Stimulated activated CD8-positive, alpha-beta memory T cell treated with anti-CD3 and anti-CD28 coated beads, Interleukin-4, amount 100 ng/mL, for 24 hours (primary cell): ENCODE results near the gene MRRF.

ENCODE experiments used
- DNase-seq: peaks from one replicate; pipeline ENCODE4 v3.0.0-alpha.2; 2020; ENCODE audit warnings: low read depth

The MRRF gene

DNA sequence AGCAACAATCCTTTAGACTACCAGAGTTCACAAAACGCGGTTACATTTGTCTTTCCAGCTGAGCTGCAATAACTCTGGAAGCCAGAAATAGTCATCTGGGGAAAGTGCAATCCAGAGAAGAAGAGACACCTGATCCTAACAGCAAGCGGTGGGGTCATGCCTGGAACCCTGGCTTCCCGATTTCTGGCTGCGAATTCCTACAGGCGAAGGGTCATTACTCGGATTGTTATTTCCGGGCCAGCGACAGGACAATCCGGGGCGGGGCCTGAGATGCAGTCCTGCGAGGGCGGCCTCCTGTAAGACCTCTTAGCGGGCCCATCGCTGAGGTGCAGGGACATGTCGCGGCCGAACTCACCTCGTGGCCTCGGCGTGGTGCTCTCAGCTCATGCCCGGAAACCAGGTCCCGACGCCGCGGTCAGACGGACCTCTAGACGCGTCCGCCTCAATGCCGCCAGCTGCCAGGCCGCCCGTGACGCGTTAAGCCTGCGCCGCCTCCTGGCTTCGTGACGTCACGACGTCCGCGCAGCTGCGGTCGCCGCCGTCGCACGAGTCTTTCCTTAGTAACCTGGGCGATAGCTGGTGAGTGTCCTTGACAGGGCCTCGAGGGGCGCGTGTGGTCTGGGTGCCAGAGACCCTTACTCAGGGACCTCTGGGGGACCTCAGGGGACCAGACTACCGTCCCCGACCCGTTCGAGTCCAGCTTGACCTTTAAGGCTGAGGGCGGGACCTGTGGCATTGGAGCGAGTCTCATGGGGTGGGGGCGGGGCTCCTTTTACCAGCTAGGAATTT is at the start of gene MRRF, which contains the start of gene RBM18:
MRRF (plus strand) TSS at position 523 of the 789 bp plus-strand sequence. CDS start 6,010 bp downstream, outside the sequence.
RBM18 (minus strand) TSS at position 481 of the 789 bp plus-strand sequence. CDS start 3,348 bp downstream, outside the sequence.
- peak; percentile 84 for DNase-seq

GRCh38 chr9:122215663-122216062 is 49.0 kb upstream of the MRRF start:
- DNase-seq = no peak

DNA sequence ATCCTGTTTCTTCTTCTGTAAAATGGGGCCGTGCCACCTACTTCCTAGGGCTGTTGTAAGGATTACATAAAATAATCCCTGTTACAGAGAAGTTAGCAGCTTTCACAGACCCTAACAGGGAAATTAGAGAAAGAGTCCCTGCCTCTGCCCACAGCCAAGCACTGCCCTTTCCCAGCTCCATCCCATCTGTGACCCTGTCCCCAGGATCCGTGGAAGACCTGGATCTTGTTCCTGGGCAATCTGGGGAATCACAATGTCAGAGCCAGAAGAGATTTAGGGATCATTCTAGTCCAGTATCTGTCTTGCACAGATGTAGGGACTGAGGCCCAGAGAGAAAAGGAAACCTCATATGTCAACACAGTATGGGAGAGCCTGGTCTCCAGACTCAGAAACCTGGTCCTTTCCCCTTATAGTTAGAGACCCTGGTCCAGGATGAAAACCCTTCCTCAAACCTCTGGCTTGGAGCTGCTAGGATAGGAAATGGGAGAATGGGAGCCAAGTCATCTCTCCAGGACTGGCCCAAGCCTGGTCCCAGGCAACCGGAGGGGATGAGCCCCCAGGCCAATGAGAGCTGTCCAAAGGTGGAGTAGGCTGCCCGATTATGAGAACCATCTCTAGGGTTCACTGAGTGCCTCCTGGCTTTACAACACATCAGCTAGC is 48.4 kb upstream of the MRRF start:
- no peak for DNase-seq

DNA sequence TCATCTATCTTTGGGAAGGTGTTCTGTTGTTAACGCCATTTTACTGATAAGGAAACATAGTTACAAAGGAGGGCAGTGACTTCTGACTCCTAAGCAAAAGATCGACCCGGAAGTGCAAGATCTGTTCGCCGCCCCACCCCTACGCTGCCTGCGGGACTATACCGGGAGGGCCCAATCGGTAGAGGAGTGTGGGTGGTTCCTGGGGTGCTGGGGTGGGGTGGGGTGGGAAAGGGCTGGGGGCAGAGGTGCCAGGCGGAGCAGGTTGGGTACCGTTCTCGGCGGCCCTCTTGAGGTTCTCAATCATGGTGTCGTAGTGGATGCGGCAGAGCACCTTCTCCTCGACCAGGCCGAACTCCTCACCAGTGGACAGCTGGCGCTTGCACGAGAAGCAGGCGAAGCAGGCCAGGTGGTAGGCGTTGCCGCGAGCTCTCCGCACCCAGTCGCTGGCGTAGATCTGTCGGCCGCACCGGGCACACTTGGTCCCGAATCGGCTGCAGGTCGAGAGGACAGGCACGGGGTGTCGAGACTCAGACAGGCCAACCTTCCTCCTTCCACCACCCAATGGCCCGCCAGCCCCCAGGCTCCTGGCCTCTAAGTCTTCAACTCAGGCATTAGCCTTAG is 47.8 kb upstream of the MRRF start:
- no peak for DNase-seq

DNA sequence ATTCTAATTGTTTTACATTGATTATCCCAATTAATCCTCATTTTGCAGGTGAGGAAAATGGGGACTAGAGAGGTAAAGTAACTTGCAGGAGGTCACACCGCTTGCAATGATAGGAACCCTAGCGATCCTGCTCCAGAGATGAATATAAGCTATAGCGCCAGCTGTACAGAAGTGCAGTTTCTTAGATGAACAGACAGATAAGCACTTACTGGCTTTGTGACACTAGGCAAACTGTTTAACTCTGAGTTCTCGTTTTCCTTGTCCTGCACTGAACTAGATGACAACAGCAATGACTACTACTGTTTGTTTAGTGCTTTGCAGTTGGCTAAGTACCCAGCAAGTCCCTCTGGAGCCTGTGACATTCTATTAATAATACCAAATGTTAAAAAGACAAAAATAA is 47.0 kb upstream of the MRRF start:
- no peak for DNase-seq

GRCh38 chr9:122218071-122218934 is 46.4 kb upstream of the MRRF start:
- no peak for DNase-seq

GRCh38 chr9:122218935-122219855 is 45.5 kb upstream of the MRRF start:
- DNase-seq = no peak

DNA sequence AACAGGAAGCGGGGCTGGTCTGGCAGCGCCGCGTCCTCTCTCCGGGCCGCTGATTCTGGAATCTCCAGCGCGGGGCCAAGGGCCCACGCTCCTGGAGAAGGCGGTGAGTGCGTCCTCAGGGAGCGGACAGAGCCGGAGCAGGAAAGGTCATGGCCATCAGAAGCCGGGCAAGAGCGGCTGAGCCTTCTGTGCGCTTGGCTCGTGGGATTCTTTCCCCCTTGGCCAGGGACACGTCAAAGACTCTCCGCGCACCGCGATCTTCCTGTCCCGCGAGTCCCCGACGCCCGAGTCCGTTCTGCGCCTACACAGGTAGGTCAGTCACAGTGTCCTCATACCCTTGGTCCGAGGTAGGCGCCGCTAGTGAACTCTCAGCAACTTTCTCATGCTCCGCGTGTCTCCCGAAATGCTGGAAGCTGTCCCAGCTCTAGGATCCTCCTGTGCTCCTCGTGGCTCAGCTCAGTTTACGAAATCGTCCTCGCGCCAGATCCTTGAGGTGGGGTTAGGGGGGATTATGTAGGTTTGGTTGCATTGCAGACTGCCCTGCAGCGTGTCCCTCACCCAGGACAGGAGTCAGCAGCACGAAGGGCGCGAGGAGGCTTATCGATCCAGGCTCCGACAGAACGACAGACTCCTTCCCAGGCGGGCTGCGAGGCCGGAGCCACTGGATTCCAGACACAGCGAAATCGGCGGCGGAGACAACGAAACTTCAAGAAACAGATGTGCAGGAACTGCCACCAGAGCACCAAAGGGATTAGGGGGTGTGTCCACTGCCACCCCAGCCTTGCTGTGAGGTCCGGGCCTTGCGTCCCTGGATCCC is 44.6 kb upstream of the MRRF start:
- DNase-seq = no peak

GRCh38 chr9:122220673-122221182 is 44.0 kb upstream of the MRRF start:
- no peak for DNase-seq

DNA sequence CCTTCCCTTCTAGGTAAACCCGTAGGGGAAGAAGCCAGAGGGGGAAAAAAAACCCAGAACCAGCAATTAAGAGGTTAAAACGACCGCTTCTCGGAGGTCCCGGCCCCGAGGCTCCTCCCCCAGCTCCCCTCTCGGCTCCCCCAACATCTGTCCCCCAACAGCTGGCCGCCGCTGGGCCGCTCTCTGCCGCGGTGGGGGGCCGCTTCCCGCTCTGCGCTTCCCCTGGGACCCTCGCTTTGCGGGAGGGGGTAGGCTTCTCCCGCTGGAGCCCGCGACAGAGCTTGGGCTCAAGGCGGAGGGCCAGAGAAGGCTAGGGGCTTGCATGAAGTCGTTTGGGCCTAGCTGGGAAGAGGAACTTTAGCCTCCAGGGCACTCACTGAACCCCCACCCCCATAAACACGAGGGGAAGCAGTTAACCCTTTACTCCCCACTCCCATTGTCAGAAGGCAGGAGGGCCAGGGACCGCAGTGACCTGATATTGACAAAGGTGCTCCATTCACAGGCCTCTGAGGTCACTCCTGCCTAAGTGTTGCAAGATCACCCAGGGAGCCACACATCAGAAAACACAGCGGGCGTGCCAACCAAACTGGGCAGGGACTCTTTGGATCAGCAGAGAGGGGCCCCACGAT is 43.4 kb upstream of the MRRF start:
- no peak for DNase-seq

- no peak for DNase-seq
Measured at GRCh38 chr9:122222791-122223190, 41.9 kb upstream of the MRRF start.

- no peak for DNase-seq
Measured at GRCh38 chr9:122223435-122223834, 41.2 kb upstream of the MRRF start.

GRCh38 chr9:122225312-122226141 is 39.2 kb upstream of the MRRF start:
- no peak for DNase-seq

GRCh38 chr9:122226142-122226757 is 38.4 kb upstream of the MRRF start:
- DNase-seq = no peak

GRCh38 chr9:122226758-122227574 is 37.7 kb upstream of the MRRF start:
- DNase-seq = no peak

DNA sequence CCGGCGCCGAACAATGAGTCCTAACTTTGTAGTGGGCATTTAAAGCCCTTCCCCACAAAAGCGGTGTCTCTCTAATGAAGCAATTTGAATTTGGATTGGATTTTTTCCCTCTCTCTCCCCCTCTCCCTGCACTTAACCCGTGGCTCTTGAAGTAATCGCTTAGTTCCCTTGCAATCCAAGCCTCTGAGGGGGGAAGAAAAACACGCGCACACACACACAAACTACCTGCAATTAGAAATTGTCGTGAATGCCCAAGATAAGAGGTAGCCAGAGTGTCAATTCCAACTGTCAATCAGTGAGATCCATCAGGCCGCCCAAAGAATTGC is 37.1 kb upstream of the MRRF start:
- no peak for DNase-seq

- DNase-seq = no peak
Measured at GRCh38 chr9:122228191-122228567, 36.5 kb upstream of the MRRF start.
